IMR-90 (cell line): ENCODE results near the gene FOCAD. TPM values are rescaled to one million over a fixed set of nuclear protein-coding genes. Genes with fewer than 3 reads are reported as not detected.

Experiments
- ATAC-seq: fragments of 200-7000 bp; cut with Tn5 transposase; 2 replicates; pipeline ENCODE4 v1.9.1; 2020; ENCODE audit warnings: low read depth, mild to moderate bottlenecking, moderate library complexity
- BruUV-seq: library from RNA; stranded (reverse); fragments of 400-500 nt; replicated peaks from 2 replicates; lab custom pipeline; 2021; lab: Mats Ljungman, UMichigan
- CTCF ChIA-PET: fragments of 300-600 bp; formaldehyde crosslinking; extraction: SDS; loops from one replicate; lab custom pipeline; 2021; ENCODE audit warnings: antibody characterized with exemption; lab: Yijun Ruan, JAX
- POLR2A ChIA-PET: fragments of 300-600 bp; sonication (Branson Sonifier 250); formaldehyde crosslinking; loops from one replicate; lab custom pipeline; 2022; ENCODE audit warnings: antibody characterized with exemption; ENCODE audit not compliant: unreplicated experiment; lab: Charles Lee
- DNase-seq: peaks from one replicate; pipeline ENCODE4 v3.0.0; 2013
- H2AFZ ChIP-seq: replicated peaks from 2 replicates; pipeline ENCODE3; 2013; ENCODE audit warnings: low read length, mild to moderate bottlenecking; ENCODE audit not compliant: poor library complexity
- H2AK5ac ChIP-seq: 2 replicates; pipeline ENCODE4 v1.6.1; 2013; ENCODE audit warnings: low read depth, low read length, inconsistent platforms
- H2AK9ac ChIP-seq: replicated peaks from 2 replicates; pipeline ENCODE3; 2013; ENCODE audit warnings: mild to moderate bottlenecking, low read depth, low read length, moderate library complexity; ENCODE audit not compliant: poor library complexity
- H2BK120ac ChIP-seq: 2 replicates; pipeline ENCODE4 v1.6.1; 2013; ENCODE audit warnings: low read depth, low read length, inconsistent platforms
- H2BK15ac ChIP-seq: 3 replicates; pipeline ENCODE4 v1.6.1; 2013; ENCODE audit warnings: low read depth, low read length, inconsistent platforms
- H2BK20ac ChIP-seq: 2 replicates; pipeline ENCODE4 v1.6.1; 2013; ENCODE audit warnings: low read depth, mild to moderate bottlenecking, inconsistent platforms, low read length, moderate library complexity
- H2BK5ac ChIP-seq: 2 replicates; pipeline ENCODE4 v1.6.1; 2013; ENCODE audit warnings: mild to moderate bottlenecking, low read depth, low read length, inconsistent platforms; ENCODE audit not compliant: poor library complexity, severe bottlenecking
- H3K14ac ChIP-seq: replicated peaks from 2 replicates; pipeline ENCODE4 v1.6.1; 2013; ENCODE audit warnings: low read depth, low read length, inconsistent platforms
- H3K18ac ChIP-seq: 2 replicates; pipeline ENCODE4 v1.6.1; 2013; ENCODE audit warnings: low read depth, low read length, control low read depth
- H3K23ac ChIP-seq: 2 replicates; pipeline ENCODE4 v1.6.1; 2013; ENCODE audit warnings: low read depth, low read length, inconsistent platforms
- H3K27ac ChIP-seq: 2 replicates; pipeline ENCODE4 v1.5.1; 2013; ENCODE audit warnings: mild to moderate bottlenecking, control low read depth, low read length; ENCODE audit not compliant: insufficient read depth
- H3K27me3 ChIP-seq: 2 replicates; pipeline ENCODE4 v1.6.1; 2013; ENCODE audit warnings: low read length; ENCODE audit not compliant: control insufficient read depth, insufficient read depth
- H3K36me3 ChIP-seq: 2 replicates; pipeline ENCODE4 v1.6.1; 2013; ENCODE audit warnings: low read length, mixed read lengths; ENCODE audit not compliant: control insufficient read depth, insufficient read depth
- H3K4ac ChIP-seq: 2 replicates; pipeline ENCODE4 v1.6.1; 2013; ENCODE audit warnings: low read depth, low read length, inconsistent platforms
- H3K4me1 ChIP-seq: 2 replicates; pipeline ENCODE4 v1.6.1; 2013; ENCODE audit warnings: low read length, mixed read lengths; ENCODE audit not compliant: control insufficient read depth, insufficient read depth
- H3K4me2 ChIP-seq: 2 replicates; pipeline ENCODE4 v1.6.1; 2013; ENCODE audit warnings: low read depth, mild to moderate bottlenecking, control low read depth, low read length, moderate library complexity
- H3K4me3 ChIP-seq: 2 replicates; pipeline ENCODE4 v1.5.1; 2013; ENCODE audit warnings: low read depth, mild to moderate bottlenecking, control low read depth, low read length, moderate library complexity; ENCODE audit not compliant: insufficient read depth
- H3K56ac ChIP-seq: 2 replicates; pipeline ENCODE4 v1.6.1; 2013; ENCODE audit warnings: low read length, inconsistent platforms; ENCODE audit not compliant: insufficient read depth; ENCODE audit errors: extremely low read depth
- H3K79me1 ChIP-seq, 2 experiments: 2 replicates each; pipeline ENCODE4 v1.6.1; 2013; ENCODE audit warnings: low read length in 2 of 2, inconsistent platforms in 1 of 2, low read depth in 1 of 2
- H3K9ac ChIP-seq: 2 replicates; pipeline ENCODE4 v1.6.1; 2013; ENCODE audit warnings: low read depth, low read length, control low read depth
- H3K9me1 ChIP-seq: 2 replicates; pipeline ENCODE4 v1.6.1; 2013; ENCODE audit warnings: low read length, inconsistent platforms; ENCODE audit not compliant: insufficient read depth
- H3K9me3 ChIP-seq: 2 replicates; pipeline ENCODE4 v1.6.1; 2013; ENCODE audit warnings: low read length; ENCODE audit not compliant: control insufficient read depth, insufficient read depth
- H4K20me1 ChIP-seq: 2 replicates; pipeline ENCODE4 v1.6.1; 2013; ENCODE audit warnings: low read length, inconsistent platforms; ENCODE audit not compliant: insufficient read depth
- H4K5ac ChIP-seq: 2 replicates; pipeline ENCODE4 v1.6.1; 2013; ENCODE audit warnings: mild to moderate bottlenecking, low read depth, low read length, control low read depth
- H4K8ac ChIP-seq, 2 experiments: 2 replicates each; pipeline ENCODE4 v1.6.1; 2013; ENCODE audit warnings: low read depth in 2 of 2, low read length in 2 of 2, control low read depth in 1 of 2, inconsistent platforms in 1 of 2
- H4K91ac ChIP-seq: 2 replicates; pipeline ENCODE4 v1.6.1; 2013; ENCODE audit warnings: low read depth, low read length, inconsistent platforms; ENCODE audit not compliant: insufficient read depth
- BHLHE40 ChIP-seq: fragments of 150-350 bp; IDR thresholded peaks from 2 replicates; pipeline ENCODE4 v1.6.1; 2016; ENCODE audit warnings: mild to moderate bottlenecking, low read depth, low read length
- CEBPB ChIP-seq: IDR thresholded peaks from 2 replicates; pipeline ENCODE4 v1.6.1; 2012; ENCODE audit warnings: low read depth, low read length, improper control_type of control experiment
- CHD1 ChIP-seq: IDR thresholded peaks from 2 replicates; pipeline ENCODE4 v1.6.1; 2012; ENCODE audit warnings: low read depth, low read length, improper control_type of control experiment
- CTCF ChIP-seq: conservative IDR thresholded peaks from 2 replicates; pipeline ENCODE4 v1.5.1; 2012; ENCODE audit warnings: mild to moderate bottlenecking, low read depth, low read length, improper control_type of control experiment
- ELK1 ChIP-seq: fragments of 150-350 bp; IDR thresholded peaks from 2 replicates; pipeline ENCODE4 v1.6.1; 2016; ENCODE audit warnings: low read depth, mild to moderate bottlenecking, low read length, moderate library complexity, borderline replicate concordance
- FOS ChIP-seq: fragments of 150-350 bp; IDR thresholded peaks from 2 replicates; pipeline ENCODE4 v1.6.1; 2016; ENCODE audit warnings: low read depth, low read length
- MAFK ChIP-seq: IDR thresholded peaks from 2 replicates; pipeline ENCODE4 v1.6.1; 2012; ENCODE audit warnings: low read depth, low read length, improper control_type of control experiment
- MAZ ChIP-seq: IDR thresholded peaks from 2 replicates; pipeline ENCODE4 v1.6.1; 2012; ENCODE audit warnings: low read depth, mild to moderate bottlenecking, low read length, improper control_type of control experiment, moderate library complexity, borderline replicate concordance
- MXI1 ChIP-seq: IDR thresholded peaks from 2 replicates; pipeline ENCODE4 v1.6.1; 2012; ENCODE audit warnings: low read depth, mild to moderate bottlenecking, low read length, moderate library complexity, borderline replicate concordance
- NFE2L2 ChIP-seq: fragments of 150-350 bp; IDR thresholded peaks from 2 replicates; pipeline ENCODE4 v1.6.1; 2016; ENCODE audit warnings: low read depth, mild to moderate bottlenecking, low read length
- POLR2A ChIP-seq: IDR thresholded peaks from 2 replicates; pipeline ENCODE4 v1.6.1; 2012; ENCODE audit warnings: mild to moderate bottlenecking, low read depth, low read length
- RAD21 ChIP-seq: IDR thresholded peaks from 2 replicates; pipeline ENCODE4 v1.6.1; 2012; ENCODE audit warnings: low read length, improper control_type of control experiment
- RCOR1 ChIP-seq: IDR thresholded peaks from 2 replicates; pipeline ENCODE4 v1.6.1; 2012; ENCODE audit warnings: mild to moderate bottlenecking, low read length, improper control_type of control experiment; ENCODE audit not compliant: insufficient replicate concordance
- RFX5 ChIP-seq: IDR thresholded peaks from 2 replicates; pipeline ENCODE4 v1.8.0; 2012; ENCODE audit warnings: low read depth, mild to moderate bottlenecking, low read length, moderate library complexity
- SMC3 ChIP-seq: fragments of 150-350 bp; IDR thresholded peaks from 2 replicates; pipeline ENCODE4 v1.6.1; 2016; ENCODE audit warnings: low read depth, mild to moderate bottlenecking, antibody characterized with exemption, low read length, moderate library complexity
- USF2 ChIP-seq: fragments of 150-350 bp; IDR thresholded peaks from 2 replicates; pipeline ENCODE4 v1.6.1; 2017; ENCODE audit warnings: mild to moderate bottlenecking, antibody characterized with exemption, low read length, low read depth
- whole genome bisulfite sequencing, 2 experiments: methylation state at CpG; one replicate each; pipeline versions ENCODE4 v1.1.5 to v1.1.7; 2013; ENCODE audit warnings: missing lambda C conversion rate in 2 of 2; ENCODE audit not compliant: insufficient read length in 1 of 2; ENCODE audit errors: extremely low coverage in 2 of 2; 5-methylcytosine and 5-hydroxymethylcytosine counted together
- dilution Hi-C: fragments of 300-500 bp; cut with HindIII; formaldehyde crosslinking; loops from one replicate; pipeline ENCODE4 v1.14.3; 2018; ENCODE audit warnings: low sequenced_read_pairs; ENCODE audit not compliant: unreplicated experiment
- in situ Hi-C: fragments of 300-500 bp; cut with MboI; formaldehyde crosslinking; loops from 3 replicates; pipeline ENCODE4 v1.14.3; 2019; ENCODE audit warnings: low sequenced_read_pairs, inconsistent platforms, mixed read lengths
- intact Hi-C: fragments of 100-400 bp; cut with micrococcal nuclease; formaldehyde crosslinking; loops from 2 replicates; pipeline ENCODE4 v1.10.0; 2022
- polyA plus RNA-seq, 3 experiments: library from polyadenylated mRNA; depleted of rRNA; stranded (reverse); fragments of >200 nt; gene quantifications; 2 replicates each; pipeline ENCODE4 v1.2.3, GENCODE V29; 2012; ENCODE audit warnings: low replicate concordance in 1 of 3
- total RNA-seq: library from RNA; depleted of rRNA; stranded (reverse); fragments of >200 nt; gene quantifications from 2 replicates; pipeline ENCODE4 v1.2.3, GENCODE V29; 2012

The FOCAD gene
- total and polyA plus RNA-seq, 2 of the 4 experiments (the other 2 are of a cell fraction): 28.8 to 91.2 TPM

- Histone ChIP-seq H3K36me3 (peaks cover 3% of the 10 kb centered on the region), H3K4me1 (no peaks in the 10 kb centered on the region), H3K14ac (no peak overlapping the region), H2AK5ac (no peak overlapping the region), H3K9ac (no peak overlapping the region), H3K4me2 (no peak overlapping the region), H3K9me3 (no peaks in the 10 kb centered on the region), H2AK9ac (no peak overlapping the region), H4K91ac (no peak overlapping the region), H4K5ac (no peak overlapping the region), H3K4ac (no peak overlapping the region), H2BK5ac (no peak overlapping the region), H3K56ac (no peak overlapping the region), H3K23ac (no peak overlapping the region), H4K8ac (no peak overlapping the region), H3K4me3 (no peak overlapping the region), H3K27me3 (no peaks in the 10 kb centered on the region), H2BK20ac (no peak overlapping the region), H3K18ac (no peak overlapping the region), H2BK120ac (no peak overlapping the region), H3K27ac (no peak overlapping the region), H3K9me1 (no peaks in the 10 kb centered on the region; the same call in 1 of the 2 replicates), H2BK15ac (no peak overlapping the region), H4K20me1 (no peaks in the 10 kb centered on the region), H2AFZ (no peak overlapping the region), H3K79me1 (peaks cover 3 to 5% of the 10 kb centered on the region in 2 experiments; a peak in 2 of 4 replicates)
- no TSS peak for BruUV-seq
- TF ChIP-seq CTCF (no peak), MAFK (no peak), CEBPB (no peak), FOS (no peak), POLR2A (no peak), SMC3 (no peak), BHLHE40 (no peak), MXI1 (no peak), CHD1 (no peak), RAD21 (no peak), MAZ (no peak), RFX5 (no peak), USF2 (no peak), RCOR1 (no peak), NFE2L2 (no peak), ELK1 (no peak)
- 93% methylated on average over 3 of the region's 3 CpGs; no CpG with 5 or more reads in 1 of the 2 experiments for WGBS, 2 experiments
- dilution Hi-C loops (no loop called here), intact Hi-C loops (no loop called here), in situ Hi-C loops (no loop called here)
- CTCF ChIA-PET: interaction anchor here (1.0 kb wide), 1 partner anchor 15 kb away, joined by 3 read pairs; no protein-coding TSS in a partner anchor
- POLR2A ChIA-PET: no interaction called here
- ATAC-seq: no peak
- no peak for DNase-seq
Observed at GRCh38 chr9:20742833-20743232, 58.8 kb downstream of the FOCAD start.
